ENCODE data around the gene MARK4.

MARK4 gene

DNA sequence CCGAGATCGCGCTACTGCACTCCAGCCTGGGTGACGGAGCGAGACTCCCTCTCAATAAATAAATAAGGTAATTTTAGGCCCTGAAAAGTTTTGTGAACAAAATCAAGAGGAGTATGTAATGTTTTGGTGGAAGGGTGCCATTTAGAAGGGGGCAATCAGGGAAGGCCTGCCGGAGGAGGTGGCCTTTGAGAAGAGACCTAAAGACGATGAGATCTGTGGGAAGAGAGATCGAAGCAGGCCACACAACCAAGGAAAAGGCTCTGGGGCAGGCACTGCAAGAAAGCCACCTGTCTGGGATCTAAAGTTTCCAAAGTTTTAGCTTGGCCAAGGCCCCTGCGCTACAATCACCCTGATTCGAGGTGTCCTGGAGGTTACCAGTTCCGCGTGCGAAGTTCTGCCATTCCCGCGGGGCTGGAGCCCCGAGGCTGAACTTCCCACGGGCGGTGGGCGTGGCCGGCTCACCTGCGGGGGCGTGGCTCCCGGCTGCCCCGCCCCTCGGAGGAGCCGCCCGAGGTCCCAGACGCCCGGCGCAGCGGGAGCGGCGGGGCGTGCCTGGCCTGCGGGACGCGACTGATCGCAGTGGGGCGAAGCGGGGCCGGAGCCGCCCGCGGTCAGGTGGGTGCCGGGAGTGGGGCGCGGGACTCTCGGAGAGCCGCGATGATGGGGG, 89.3 kb downstream of the MARK4 start, which contains the start of gene KLC3:
Gene KLC3 (plus strand): TSS at position 519 of the 667 bp plus-strand sequence. CDS start 4,792 bp downstream, outside the sequence.
- Histone ChIP-seq H3K4me3 (ENCODE audit: low read depth, low read length) (no peak within 1 kb of the TSS), H2AFZ (ENCODE audit: low read length, unreplicated experiment) (no peak within 1 kb of the TSS), H3K79me2 (ENCODE audit: control insufficient read depth, insufficient read depth, low read length, unreplicated experiment) (no peaks in the 10 kb centered on the region), H3K27me3 (ENCODE audit: insufficient read depth, low read length) (peaks cover 9% of the 10 kb centered on the region; the same call in 1 of the 2 replicates), H3K4me1 (ENCODE audit: control insufficient read depth, insufficient read depth, low read length, unreplicated experiment) (no peaks in the 10 kb centered on the region), H3K36me3 (ENCODE audit: insufficient read depth, low read length) (no peaks in the 10 kb centered on the region), H3K27ac (ENCODE audit: low read depth, low read length) (no peak within 1 kb of the TSS)

DNA sequence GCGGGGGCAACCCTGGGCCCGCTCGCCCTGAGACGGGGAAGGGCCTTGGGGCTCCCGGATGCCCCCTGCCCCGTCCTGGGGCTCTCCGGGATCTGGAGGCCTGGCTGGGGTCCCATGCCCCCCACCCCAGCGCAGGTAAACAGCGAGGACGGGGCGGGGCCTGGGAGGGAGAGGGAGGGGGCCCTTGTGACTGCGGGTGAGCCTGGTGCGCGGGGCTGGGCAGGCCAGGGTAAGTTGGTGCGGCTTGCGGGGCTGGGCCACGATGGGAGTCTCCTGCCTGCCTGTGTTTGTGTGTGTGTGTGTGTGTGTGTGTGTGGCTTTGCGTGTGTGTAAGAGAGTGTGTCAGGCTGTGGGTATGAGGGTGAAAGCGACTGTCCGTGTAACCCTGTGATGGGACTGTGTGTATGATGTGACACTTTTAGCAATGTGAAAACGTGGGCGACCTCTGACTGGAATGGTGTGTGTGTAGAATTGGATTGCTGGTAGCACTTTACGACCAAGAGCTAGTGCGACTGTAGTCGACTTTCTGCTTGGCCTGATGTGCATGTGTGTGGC, 89.9 kb downstream of the MARK4 start:
- H3K36me3 ChIP-seq (ENCODE audit: insufficient read depth, low read length): no peaks in the 10 kb centered on the region
- no peak overlapping the region for H3K27ac ChIP-seq (ENCODE audit: low read depth, low read length)
- H3K4me3 ChIP-seq (ENCODE audit: low read depth, low read length): no peak overlapping the region
- H2AFZ ChIP-seq (ENCODE audit: low read length, unreplicated experiment): no peak overlapping the region
- H3K4me1 ChIP-seq (ENCODE audit: control insufficient read depth, insufficient read depth, low read length, unreplicated experiment): no peaks in the 10 kb centered on the region
- H3K27me3 ChIP-seq (ENCODE audit: insufficient read depth, low read length): peaks cover 9% of the 10 kb centered on the region; the same call in 1 of the 2 replicates
- H3K79me2 ChIP-seq (ENCODE audit: control insufficient read depth, insufficient read depth, low read length, unreplicated experiment): no peaks in the 10 kb centered on the region

DNA sequence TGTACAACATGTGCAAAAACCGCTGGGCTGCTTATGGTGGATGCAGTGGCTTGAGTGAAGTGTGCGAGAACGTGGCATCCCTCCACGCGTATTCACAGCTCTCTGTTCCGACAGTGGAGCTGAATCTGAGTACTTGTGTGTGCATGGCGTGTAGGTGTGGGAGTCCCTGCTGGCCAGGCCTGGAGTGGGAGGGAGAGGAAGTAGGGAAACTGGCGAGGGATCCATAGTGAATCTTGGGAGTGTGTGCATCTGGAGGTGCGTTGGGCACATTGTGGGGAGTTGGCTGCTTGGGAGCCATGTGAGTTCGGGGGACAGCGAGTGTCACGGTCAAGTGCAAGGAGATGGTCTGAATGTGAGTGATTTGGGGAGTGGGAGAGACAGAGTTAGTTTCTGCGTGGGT, 91.8 kb downstream of the MARK4 start:
- Histone ChIP-seq H2AFZ (ENCODE audit: low read length, unreplicated experiment) (no peak overlapping the region), H3K27me3 (ENCODE audit: insufficient read depth, low read length) (peaks cover 9% of the 10 kb centered on the region; the same call in 1 of the 2 replicates), H3K79me2 (ENCODE audit: control insufficient read depth, insufficient read depth, low read length, unreplicated experiment) (no peaks in the 10 kb centered on the region), H3K36me3 (ENCODE audit: insufficient read depth, low read length) (no peaks in the 10 kb centered on the region), H3K4me3 (ENCODE audit: low read depth, low read length) (no peak overlapping the region), H3K27ac (ENCODE audit: low read depth, low read length) (no peak overlapping the region), H3K4me1 (ENCODE audit: control insufficient read depth, insufficient read depth, low read length, unreplicated experiment) (no peaks in the 10 kb centered on the region)

DNA sequence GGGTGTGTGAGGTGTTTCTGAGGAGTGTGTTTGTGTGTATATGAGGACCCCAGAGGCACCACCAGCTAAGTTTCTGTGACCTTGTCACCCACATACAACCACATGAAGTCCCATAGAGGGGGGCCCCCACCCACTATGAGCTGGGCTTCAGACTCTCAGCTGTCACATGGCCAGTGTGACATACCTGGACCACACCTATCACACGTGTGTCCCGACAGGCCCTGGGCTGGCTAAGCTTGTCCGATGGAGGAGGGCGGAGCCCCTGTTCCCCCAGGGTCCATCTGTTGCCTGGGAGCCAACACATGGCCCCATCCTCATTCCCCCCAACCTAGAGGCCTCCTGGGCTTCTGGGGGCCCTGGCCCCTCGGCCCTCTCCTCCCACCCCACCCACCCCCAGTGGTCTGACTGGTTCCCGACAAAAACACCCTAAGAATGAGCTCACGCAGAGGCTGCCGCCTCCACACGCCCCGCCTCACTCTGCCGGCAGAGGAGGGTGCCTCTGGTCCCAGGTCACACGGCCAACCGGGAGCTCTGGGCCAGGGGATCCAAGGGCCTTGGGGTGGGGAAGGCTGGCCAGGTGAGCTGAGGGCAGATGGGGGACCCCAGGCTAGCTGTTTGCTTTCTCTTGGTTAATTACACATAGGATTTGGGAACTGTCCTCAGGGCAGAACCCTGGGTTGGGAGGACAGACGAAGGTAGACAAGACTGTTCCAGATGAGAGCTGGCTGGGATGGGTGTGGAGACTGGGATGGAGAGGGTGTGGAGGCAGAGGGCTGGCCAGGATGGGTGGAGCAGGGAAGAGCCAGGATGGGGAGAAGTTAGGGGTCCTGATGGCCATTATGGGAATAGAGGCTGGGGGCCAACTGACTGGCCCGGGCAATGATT, 93.8 kb downstream of the MARK4 start:
- Histone ChIP-seq H3K4me3 (ENCODE audit: low read depth, low read length) (no peak overlapping the region), H2AFZ (ENCODE audit: low read length, unreplicated experiment) (no peak overlapping the region), H3K36me3 (ENCODE audit: insufficient read depth, low read length) (no peaks in the 10 kb centered on the region), H3K79me2 (ENCODE audit: control insufficient read depth, insufficient read depth, low read length, unreplicated experiment) (no peaks in the 10 kb centered on the region), H3K4me1 (ENCODE audit: control insufficient read depth, insufficient read depth, low read length, unreplicated experiment) (no peaks in the 10 kb centered on the region), H3K27me3 (ENCODE audit: insufficient read depth, low read length) (peaks cover 9% of the 10 kb centered on the region; the same call in 1 of the 2 replicates), H3K27ac (ENCODE audit: low read depth, low read length) (no peak overlapping the region)

DNA sequence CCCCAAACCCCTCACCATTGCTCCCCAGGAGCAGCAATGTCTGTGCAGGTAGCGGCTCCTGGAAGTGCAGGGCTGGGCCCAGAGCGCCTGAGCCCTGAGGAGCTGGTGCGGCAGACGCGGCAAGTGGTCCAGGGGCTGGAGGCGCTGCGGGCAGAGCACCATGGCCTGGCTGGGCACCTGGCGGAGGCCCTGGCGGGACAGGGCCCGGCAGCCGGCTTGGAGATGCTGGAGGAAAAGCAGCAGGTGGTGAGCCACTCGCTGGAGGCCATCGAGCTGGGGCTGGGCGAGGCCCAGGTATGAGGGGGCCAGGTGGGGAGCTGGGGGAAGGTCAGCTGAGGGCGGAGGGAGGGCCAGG, 94.4 kb downstream of the MARK4 start:
- Histone ChIP-seq H3K4me1 (ENCODE audit: control insufficient read depth, insufficient read depth, low read length, unreplicated experiment) (no peaks in the 10 kb centered on the region), H2AFZ (ENCODE audit: low read length, unreplicated experiment) (no peak overlapping the region), H3K27ac (ENCODE audit: low read depth, low read length) (no peak overlapping the region), H3K27me3 (ENCODE audit: insufficient read depth, low read length) (peaks cover 5% of the 10 kb centered on the region; the same call in 1 of the 2 replicates), H3K4me3 (ENCODE audit: low read depth, low read length) (no peak overlapping the region), H3K79me2 (ENCODE audit: control insufficient read depth, insufficient read depth, low read length, unreplicated experiment) (no peaks in the 10 kb centered on the region), H3K36me3 (ENCODE audit: insufficient read depth, low read length) (no peaks in the 10 kb centered on the region)

DNA sequence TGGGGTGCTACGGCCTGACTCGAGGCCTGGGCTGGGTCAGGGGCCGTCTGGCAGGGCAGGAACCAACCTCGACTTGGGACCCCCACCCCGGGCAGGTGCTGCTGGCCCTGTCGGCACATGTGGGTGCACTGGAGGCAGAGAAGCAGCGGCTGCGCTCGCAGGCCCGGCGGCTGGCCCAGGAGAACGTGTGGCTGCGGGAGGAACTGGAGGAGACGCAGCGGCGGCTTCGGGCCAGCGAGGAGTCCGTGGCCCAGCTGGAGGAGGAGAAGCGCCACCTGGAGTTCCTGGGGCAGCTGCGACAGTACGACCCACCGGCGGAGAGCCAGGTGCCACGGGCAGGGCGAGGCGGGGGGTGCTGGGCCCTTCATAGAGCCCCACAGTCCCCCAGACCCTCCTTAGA, 95.4 kb downstream of the MARK4 start:
- Histone ChIP-seq H3K79me2 (ENCODE audit: control insufficient read depth, insufficient read depth, low read length, unreplicated experiment) (no peaks in the 10 kb centered on the region), H3K4me1 (ENCODE audit: control insufficient read depth, insufficient read depth, low read length, unreplicated experiment) (no peaks in the 10 kb centered on the region)

DNA sequence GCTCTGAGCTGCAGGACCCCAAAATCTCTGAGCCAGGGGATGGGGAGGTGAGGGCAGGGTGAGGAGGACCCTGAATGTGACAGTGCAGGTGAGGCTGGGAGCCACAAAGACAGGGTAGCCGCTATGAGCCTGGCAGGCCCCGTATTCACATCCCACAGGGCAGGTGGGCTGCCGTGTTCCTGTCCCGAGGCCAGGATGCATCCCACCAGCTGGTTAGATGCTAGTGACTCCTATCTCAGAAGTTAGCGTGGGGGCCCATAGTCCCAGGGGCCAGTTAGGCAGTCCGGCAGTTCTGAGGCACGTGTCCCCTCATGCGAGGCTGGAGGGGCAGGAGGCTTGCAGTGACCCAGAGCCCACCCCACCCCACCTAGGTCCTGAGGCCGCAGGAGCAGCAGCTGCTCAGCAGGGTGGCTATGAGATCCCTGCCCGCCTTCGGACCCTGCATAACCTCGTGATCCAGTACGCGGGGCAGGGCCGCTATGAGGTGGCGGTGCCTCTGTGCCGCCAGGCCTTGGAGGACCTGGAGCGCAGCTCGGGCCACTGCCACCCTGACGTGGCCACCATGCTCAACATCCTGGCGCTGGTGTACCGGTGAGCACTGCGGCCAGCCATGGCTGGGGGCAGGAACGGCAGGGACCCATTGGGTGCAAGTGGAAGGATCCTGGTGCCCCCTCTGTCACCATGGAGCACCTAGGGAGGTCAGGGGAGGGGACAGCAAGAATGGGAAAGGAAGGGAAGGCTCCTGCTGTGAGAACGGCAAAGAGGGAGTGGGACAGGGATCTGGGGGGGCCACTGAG, 96.7 kb downstream of the MARK4 start:
- no peaks in the 10 kb centered on the region for H3K27me3 ChIP-seq (ENCODE audit: insufficient read depth, low read length)
- H2AFZ ChIP-seq (ENCODE audit: low read length, unreplicated experiment): no peak overlapping the region
- no peaks in the 10 kb centered on the region for H3K36me3 ChIP-seq (ENCODE audit: insufficient read depth, low read length)
- H3K27ac ChIP-seq (ENCODE audit: low read depth, low read length): no peak overlapping the region
- no peak overlapping the region for H3K4me3 ChIP-seq (ENCODE audit: low read depth, low read length)
- no peaks in the 10 kb centered on the region for H3K79me2 ChIP-seq (ENCODE audit: control insufficient read depth, insufficient read depth, low read length, unreplicated experiment)
- no peaks in the 10 kb centered on the region for H3K4me1 ChIP-seq (ENCODE audit: control insufficient read depth, insufficient read depth, low read length, unreplicated experiment)

More for the DNA sequence above, 95.4 kb downstream of the MARK4 start:
- no peaks in the 10 kb centered on the region for H3K36me3 ChIP-seq (ENCODE audit: insufficient read depth, low read length)
- H2AFZ ChIP-seq (ENCODE audit: low read length, unreplicated experiment): no peak overlapping the region
- H3K4me3 ChIP-seq (ENCODE audit: low read depth, low read length): no peak overlapping the region
- no peak overlapping the region for H3K27ac ChIP-seq (ENCODE audit: low read depth, low read length)
- H3K27me3 ChIP-seq (ENCODE audit: insufficient read depth, low read length): no peaks in the 10 kb centered on the region

DNA sequence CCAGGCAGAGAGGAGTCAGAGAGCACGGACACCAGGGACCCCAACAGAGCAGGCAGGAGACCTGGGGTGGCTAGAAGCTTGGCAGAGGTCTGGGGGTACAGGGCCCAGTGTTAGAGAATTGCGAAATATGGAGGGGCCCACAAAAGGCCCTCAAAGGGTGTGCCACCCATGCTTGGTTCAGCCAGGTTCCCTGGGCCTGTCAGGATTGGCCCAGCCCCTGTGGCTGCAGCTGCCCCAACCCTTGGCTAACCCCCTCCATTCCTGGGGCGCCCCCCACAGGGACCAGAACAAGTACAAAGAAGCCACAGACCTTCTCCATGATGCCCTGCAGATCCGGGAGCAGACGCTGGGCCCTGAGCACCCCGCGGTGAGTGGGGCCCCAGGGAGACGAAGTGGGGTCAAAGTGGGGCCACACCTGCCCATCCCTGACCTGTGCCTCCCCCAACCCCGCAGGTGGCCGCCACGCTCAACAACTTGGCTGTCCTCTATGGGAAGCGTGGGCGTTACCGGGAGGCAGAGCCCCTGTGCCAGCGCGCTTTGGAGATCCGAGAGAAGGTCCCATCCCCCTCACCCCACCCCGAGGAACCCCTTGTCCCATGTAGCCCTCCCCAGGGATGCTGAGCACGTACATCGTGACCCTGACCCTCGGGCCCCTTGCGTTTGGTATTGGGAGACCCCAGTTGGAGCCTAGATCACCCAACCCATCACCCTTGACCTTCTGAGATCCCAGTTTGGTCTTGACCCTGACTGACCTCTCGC, 97.5 kb downstream of the MARK4 start:
- Histone ChIP-seq H3K27ac (ENCODE audit: low read depth, low read length) (no peak overlapping the region), H3K79me2 (ENCODE audit: control insufficient read depth, insufficient read depth, low read length, unreplicated experiment) (no peaks in the 10 kb centered on the region), H3K27me3 (ENCODE audit: insufficient read depth, low read length) (no peaks in the 10 kb centered on the region), H2AFZ (ENCODE audit: low read length, unreplicated experiment) (no peak overlapping the region), H3K4me1 (ENCODE audit: control insufficient read depth, insufficient read depth, low read length, unreplicated experiment) (no peaks in the 10 kb centered on the region), H3K4me3 (ENCODE audit: low read depth, low read length) (no peak overlapping the region), H3K36me3 (ENCODE audit: insufficient read depth, low read length) (no peaks in the 10 kb centered on the region)

DNA sequence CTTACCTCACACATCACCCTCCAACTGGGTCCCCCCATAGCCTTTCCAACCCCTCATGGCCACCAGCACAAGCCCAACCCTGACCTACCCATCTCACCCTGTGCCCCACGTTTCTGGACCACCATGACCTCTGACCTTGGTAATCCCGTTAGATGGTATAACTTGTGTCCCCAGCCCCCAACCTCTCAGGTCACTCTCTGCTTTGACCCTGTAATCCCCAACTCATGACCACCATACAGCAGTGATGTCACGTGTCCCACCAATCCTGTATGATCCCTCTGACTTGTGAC, 98.0 kb downstream of the MARK4 start:
- no peaks in the 10 kb centered on the region for H3K4me1 ChIP-seq (ENCODE audit: control insufficient read depth, insufficient read depth, low read length, unreplicated experiment)
- no peak overlapping the region for H3K4me3 ChIP-seq (ENCODE audit: low read depth, low read length)
- H3K36me3 ChIP-seq (ENCODE audit: insufficient read depth, low read length): no peaks in the 10 kb centered on the region
- no peak overlapping the region for H2AFZ ChIP-seq (ENCODE audit: low read length, unreplicated experiment)
- no peaks in the 10 kb centered on the region for H3K27me3 ChIP-seq (ENCODE audit: insufficient read depth, low read length)
- no peak overlapping the region for H3K27ac ChIP-seq (ENCODE audit: low read depth, low read length)
- H3K79me2 ChIP-seq (ENCODE audit: control insufficient read depth, insufficient read depth, low read length, unreplicated experiment): no peaks in the 10 kb centered on the region

DNA sequence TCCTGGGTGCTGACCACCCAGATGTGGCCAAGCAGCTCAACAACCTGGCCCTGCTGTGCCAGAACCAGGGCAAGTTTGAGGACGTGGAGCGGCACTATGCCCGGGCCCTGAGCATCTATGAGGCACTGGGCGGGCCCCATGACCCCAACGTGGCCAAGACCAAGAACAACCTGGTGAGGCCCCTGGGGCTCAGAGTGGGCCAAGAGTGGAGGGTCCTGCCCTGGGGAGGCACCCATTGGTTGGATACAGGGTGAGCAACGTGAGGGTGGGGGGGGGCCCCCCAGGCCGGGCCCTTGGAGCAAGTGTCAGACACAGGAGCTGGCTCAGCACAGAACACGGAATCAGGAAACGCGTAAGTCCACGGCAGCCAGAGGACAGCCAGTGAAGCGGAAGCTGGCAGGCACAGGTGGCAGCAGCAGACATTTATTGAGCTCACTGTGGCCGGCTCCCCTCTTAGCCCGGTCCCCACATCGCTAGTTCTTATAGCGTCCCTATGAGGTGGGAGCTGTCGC, 98.4 kb downstream of the MARK4 start:
- Histone ChIP-seq H3K4me3 (ENCODE audit: low read depth, low read length) (no peak overlapping the region), H3K27ac (ENCODE audit: low read depth, low read length) (no peak overlapping the region), H3K4me1 (ENCODE audit: control insufficient read depth, insufficient read depth, low read length, unreplicated experiment) (no peaks in the 10 kb centered on the region), H3K36me3 (ENCODE audit: insufficient read depth, low read length) (no peaks in the 10 kb centered on the region), H3K79me2 (ENCODE audit: control insufficient read depth, insufficient read depth, low read length, unreplicated experiment) (no peaks in the 10 kb centered on the region), H2AFZ (ENCODE audit: low read length, unreplicated experiment) (no peak overlapping the region), H3K27me3 (ENCODE audit: insufficient read depth, low read length) (no peaks in the 10 kb centered on the region)
